H9 (cell line): ENCODE measurements around the gene ABHD16A. TPM values are rescaled to one million over a fixed set of nuclear protein-coding genes. Genes with fewer than 3 reads are reported as not detected.
A peak's percentile ranks its signal among the peaks of the same experiment; 100 is the strongest.

Source experiments
- DNase-seq: peaks from one replicate; pipeline ENCODE4 v3.0.0-alpha.2; 2017
- H2AFZ ChIP-seq: one replicate; pipeline ENCODE4 v1.6.1; 2013; ENCODE audit warnings: mild to moderate bottlenecking, low read length, control low read depth, moderate library complexity
- H2AK5ac ChIP-seq: 2 replicates; pipeline ENCODE4 v1.6.1; 2013; ENCODE audit warnings: low read length, control low read depth, mixed read lengths; ENCODE audit not compliant: insufficient read length
- H2BK120ac ChIP-seq: one replicate; pipeline ENCODE4 v1.6.1; 2013; ENCODE audit warnings: low read depth, mild to moderate bottlenecking, low read length, control low read depth, inconsistent platforms; ENCODE audit not compliant: poor library complexity, severe bottlenecking
- H2BK12ac ChIP-seq: 2 replicates; pipeline ENCODE4 v1.6.1; 2013; ENCODE audit warnings: low read length, control low read depth, mixed read lengths, low read depth; ENCODE audit not compliant: insufficient read length
- H2BK15ac ChIP-seq: 2 replicates; pipeline ENCODE4 v1.6.1; 2013; ENCODE audit warnings: low read depth, low read length, control low read depth
- H2BK20ac ChIP-seq: one replicate; pipeline ENCODE4 v1.6.1; 2013; ENCODE audit warnings: low read depth, mild to moderate bottlenecking, low read length, control low read depth, inconsistent platforms; ENCODE audit not compliant: poor library complexity, severe bottlenecking
- H2BK5ac ChIP-seq: 2 replicates; pipeline ENCODE4 v1.6.1; 2013; ENCODE audit warnings: low read length, control low read depth, mixed read lengths; ENCODE audit not compliant: insufficient read length
- H3K14ac ChIP-seq: 2 replicates; pipeline ENCODE4 v1.6.1; 2013; ENCODE audit warnings: low read length, control low read depth; ENCODE audit not compliant: insufficient read depth
- H3K18ac ChIP-seq: 2 replicates; pipeline ENCODE4 v1.6.1; 2013; ENCODE audit warnings: low read depth, mild to moderate bottlenecking, mixed read lengths, low read length, control low read depth; ENCODE audit not compliant: insufficient read length
- H3K23ac ChIP-seq: 2 replicates; pipeline ENCODE4 v1.6.1; 2013; ENCODE audit warnings: low read length, control low read depth, mixed read lengths, low read depth; ENCODE audit not compliant: insufficient read length
- H3K23me2 ChIP-seq: 2 replicates; pipeline ENCODE4 v1.6.1; 2013; ENCODE audit warnings: low read depth, mild to moderate bottlenecking, mixed read lengths, low read length, control low read depth; ENCODE audit not compliant: insufficient read length, poor library complexity, severe bottlenecking
- H3K27ac ChIP-seq: 2 replicates; pipeline ENCODE4 v1.5.1; 2013; ENCODE audit warnings: low read length, control low read depth, mixed read lengths, low read depth; ENCODE audit not compliant: insufficient read length
- H3K27me3 ChIP-seq: 2 replicates; pipeline ENCODE4 v1.6.1; 2013; ENCODE audit warnings: low read length, control low read depth, inconsistent platforms; ENCODE audit not compliant: insufficient read depth
- H3K4ac ChIP-seq: 2 replicates; pipeline ENCODE4 v1.6.1; 2013; ENCODE audit warnings: low read depth, mild to moderate bottlenecking, control low read depth, inconsistent platforms, low read length, moderate library complexity
- H3K4me1 ChIP-seq: 2 replicates; pipeline ENCODE4 v1.6.1; 2013; ENCODE audit warnings: low read length, control low read depth, inconsistent platforms; ENCODE audit not compliant: insufficient read depth
- H3K4me2 ChIP-seq: 2 replicates; pipeline ENCODE4 v1.6.1; 2013; ENCODE audit warnings: low read length, control low read depth, mixed read lengths; ENCODE audit not compliant: insufficient read length, insufficient read depth
- H3K56ac ChIP-seq: 2 replicates; pipeline ENCODE4 v1.6.1; 2013; ENCODE audit warnings: low read depth, mild to moderate bottlenecking, mixed read lengths, low read length, control low read depth; ENCODE audit not compliant: insufficient read length
- H3K79me1 ChIP-seq: 2 replicates; pipeline ENCODE4 v1.6.1; 2013; ENCODE audit warnings: low read depth, mild to moderate bottlenecking, moderate library complexity, low read length, control low read depth, inconsistent platforms; ENCODE audit not compliant: insufficient read depth, poor library complexity, severe bottlenecking
- H3K79me2 ChIP-seq: 2 replicates; pipeline ENCODE4 v1.6.1; 2013; ENCODE audit warnings: low read length, control low read depth, inconsistent platforms; ENCODE audit not compliant: insufficient read depth
- H3K9ac ChIP-seq: 2 replicates; pipeline ENCODE4 v1.6.1; 2013; ENCODE audit warnings: low read length, control low read depth, mixed read lengths; ENCODE audit not compliant: insufficient read length; ENCODE audit errors: extremely low read depth
- H3K9me3 ChIP-seq: one replicate; pipeline ENCODE4 v1.6.1; 2013; ENCODE audit warnings: low read depth, low read length, inconsistent platforms; ENCODE audit not compliant: control insufficient read depth
- H3T11ph ChIP-seq: one replicate; pipeline ENCODE4 v1.6.1; 2013; ENCODE audit warnings: mild to moderate bottlenecking, low read length, control low read depth, inconsistent platforms
- H4K20me1 ChIP-seq: one replicate; pipeline ENCODE4 v1.6.1; 2013; ENCODE audit not compliant: control insufficient read depth, insufficient read length, insufficient read depth
- H4K5ac ChIP-seq: 2 replicates; pipeline ENCODE4 v1.6.1; 2013; ENCODE audit warnings: low read depth, mild to moderate bottlenecking, mixed read lengths, low read length, control low read depth; ENCODE audit not compliant: insufficient read length
- H4K8ac ChIP-seq: replicated peaks from 2 replicates; pipeline ENCODE4 v1.6.1; 2013; ENCODE audit warnings: low read length, control low read depth, mixed read lengths, low read depth; ENCODE audit not compliant: insufficient read length
- H4K91ac ChIP-seq: 2 replicates; pipeline ENCODE4 v1.6.1; 2013; ENCODE audit warnings: low read depth, mild to moderate bottlenecking, moderate library complexity, mixed read lengths, low read length, control low read depth; ENCODE audit not compliant: insufficient read length
- H3K27ac Mint-ChIP-seq, 3 experiments: 2 replicates in 2 of 3; 3 replicates in 1 of 3; pipeline ENCODE4 v1.8.0; 2020 to 2021; ENCODE audit warnings: mixed read lengths in 3 of 3, mild to moderate bottlenecking in 1 of 3, moderate library complexity in 1 of 3
- H3K27me3 Mint-ChIP-seq: 2 replicates; pipeline ENCODE4 v1.8.0; 2021; ENCODE audit warnings: low read depth, mild to moderate bottlenecking, moderate library complexity, mixed read lengths
- H3K36me3 Mint-ChIP-seq, 3 experiments: 2 replicates in 2 of 3; 3 replicates in 1 of 3; pipeline ENCODE4 v1.8.0; 2020 to 2021; ENCODE audit warnings: low read depth in 3 of 3, mixed read lengths in 3 of 3; ENCODE audit not compliant: insufficient read depth in 1 of 3
- H3K4me1 Mint-ChIP-seq, 2 experiments: 2 replicates each; pipeline ENCODE4 v1.8.0; 2020; ENCODE audit warnings: mixed read lengths in 2 of 2
- H3K4me3 Mint-ChIP-seq, 2 experiments: 2 replicates in 1 of 2; 3 replicates in 1 of 2; pipeline ENCODE4 v1.8.0; 2020 to 2021; ENCODE audit warnings: mild to moderate bottlenecking in 2 of 2, mixed read lengths in 2 of 2, moderate library complexity in 1 of 2
- H3K9me3 Mint-ChIP-seq, 2 experiments: 2 replicates in 1 of 2; 3 replicates in 1 of 2; pipeline ENCODE4 v1.8.0; 2020; ENCODE audit warnings: mild to moderate bottlenecking in 2 of 2, mixed read lengths in 2 of 2, moderate library complexity in 1 of 2
- CTCF ChIP-seq: fragments of 200-600 bp; sonication (generic); conservative IDR thresholded peaks from 3 replicates; pipeline ENCODE4 v1.8.0; 2021; ENCODE audit warnings: antibody characterized with exemption, mild to moderate bottlenecking
- WGBS: extraction: QIAGEN DNeasy Blood & Tissue Kit; methylation state at CpG from one replicate; pipeline ENCODE4 v1.1.7; 2013; ENCODE audit warnings: missing lambda C conversion rate, low lambda C conversion rate, mixed read lengths; ENCODE audit not compliant: insufficient read length; ENCODE audit errors: extremely low coverage; 5-methylcytosine and 5-hydroxymethylcytosine counted together
- total RNA-seq: library from RNA; stranded (reverse); gene quantifications from 2 replicates; pipeline ENCODE4 v1.2.1, GENCODE V29; 2021

Gene ABHD16A
- total RNA-seq, 1 experiment from 2014 or later: 34.4 TPM

- no peak overlapping the region for H3T11ph ChIP-seq
- no peaks in the 10 kb centered on the region; a peak in 1 of 5 replicates for H3K9me3 Mint-ChIP-seq
- H3K4me1 Mint-ChIP-seq: peaks cover 11% of the 10 kb centered on the region in 2 experiments
- no peak overlapping the region for H2BK15ac ChIP-seq
- no peak for DNase-seq
- H2BK120ac ChIP-seq: no peak overlapping the region
- H3K56ac ChIP-seq: no peak overlapping the region
- H3K4me2 ChIP-seq: peak overlapping the region; percentile 91
- H2BK20ac ChIP-seq: no peak overlapping the region
- no peak overlapping the region for H4K8ac ChIP-seq
- H2BK12ac ChIP-seq: no peak overlapping the region
- H4K20me1 ChIP-seq: no peaks in the 10 kb centered on the region
- no peak for TF ChIP-seq CTCF
- H3K4me3 Mint-ChIP-seq: peak overlapping the region; percentile 96 to 98
- H4K91ac ChIP-seq: no peak overlapping the region
- H4K5ac ChIP-seq: no peak overlapping the region
- no peaks in the 10 kb centered on the region for H3K9me3 ChIP-seq
- H2BK5ac ChIP-seq: no peak overlapping the region
- peak overlapping the region; percentile 79 for H3K9ac ChIP-seq
- H3K27me3 Mint-ChIP-seq: peaks cover 1% of the 10 kb centered on the region; the same call in 1 of the 2 replicates
- no CpG with 5 or more reads among the region's 10 CpGs for WGBS
- no peak overlapping the region for H2AK5ac ChIP-seq
- H3K79me2 ChIP-seq: peaks cover 2% of the 10 kb centered on the region; the same call in 1 of the 2 replicates
- H3K18ac ChIP-seq: no peak overlapping the region
- H3K23ac ChIP-seq: no peak overlapping the region
- peaks cover 6% of the 10 kb centered on the region for H3K79me1 ChIP-seq
- H3K27me3 ChIP-seq: no peaks in the 10 kb centered on the region
- H2AFZ ChIP-seq: peak overlapping the region; percentile 23
- H3K23me2 ChIP-seq: peaks cover 6% of the 10 kb centered on the region
- peaks cover 4% of the 10 kb centered on the region; the same call in 1 of the 2 replicates for H3K4me1 ChIP-seq
- H3K27ac ChIP-seq: no peak overlapping the region
- H3K4ac ChIP-seq: no peak overlapping the region
- no peak overlapping the region for H3K14ac ChIP-seq
- H3K36me3 Mint-ChIP-seq: peaks cover 0 to 23% (median 4%) of the 10 kb centered on the region in 3 experiments; a peak in 5 of 7 replicates
- peak overlapping the region; percentile 91 to 96 (median 96); a peak in 5 of 7 replicates for H3K27ac Mint-ChIP-seq
Observed at GRCh38 chr6:31702405-31702818, 712 bp downstream of the ABHD16A start.
